Activated B cell treated with CpG ODN at 0.5 μM for 24 hours (primary cell): ENCODE results near the gene DUSP10. TPM values are rescaled to one million over a fixed set of nuclear protein-coding genes. Genes with fewer than 3 reads are reported as not detected.

Source experiments
- ATAC-seq: fragments of 200-7000 bp; cut with Tn5 transposase; one replicate; pipeline ENCODE4 v1.10.0; 2021; ENCODE audit warnings: low read depth, mild to moderate bottlenecking, moderate library complexity
- CTCF ChIA-PET: fragments of 350-600 bp; sonication (Branson Sonifier 250); formaldehyde crosslinking; loops from one replicate; lab custom pipeline; 2021; ENCODE audit warnings: antibody characterized with exemption; lab: Charles Lee
- POLR2A ChIA-PET: fragments of 350-600 bp; sonication (Branson Sonifier 250); formaldehyde crosslinking; loops from one replicate; lab custom pipeline; 2021; ENCODE audit warnings: antibody characterized with exemption; lab: Charles Lee
- DNase-seq: peaks from one replicate; pipeline ENCODE4 v3.0.0; 2022
- H3K27ac Mint-ChIP-seq: one replicate; pipeline ENCODE4 v1.8.0; 2020; ENCODE audit warnings: mixed read lengths
- H3K27me3 Mint-ChIP-seq: one replicate; pipeline ENCODE4 v1.8.0; 2021; ENCODE audit warnings: mixed read lengths
- H3K36me3 Mint-ChIP-seq: one replicate; pipeline ENCODE4 v1.8.0; 2021; ENCODE audit warnings: low read depth, mixed read lengths
- H3K4me1 Mint-ChIP-seq: one replicate; pipeline ENCODE4 v1.8.0; 2021; ENCODE audit warnings: mixed read lengths
- H3K4me3 Mint-ChIP-seq: one replicate; pipeline ENCODE4 v1.8.0; 2020; ENCODE audit warnings: mild to moderate bottlenecking, mixed read lengths
- H3K9me3 Mint-ChIP-seq: one replicate; pipeline ENCODE4 v1.8.0; 2020; ENCODE audit warnings: mixed read lengths
- CTCF ChIP-seq: fragments of 200-600 bp; IDR thresholded peaks from one replicate; pipeline ENCODE4 v1.8.0; 2022; ENCODE audit warnings: antibody characterized with exemption, mild to moderate bottlenecking
- intact Hi-C: fragments of 100-400 bp; cut with micrococcal nuclease; formaldehyde crosslinking; loops from one replicate; pipeline ENCODE4 v1.15.1; 2024
- total RNA-seq: library from RNA; stranded (reverse); gene quantifications from 2 replicates; pipeline ENCODE4 v1.2.3, GENCODE V29; 2022

The DUSP10 gene
- total RNA-seq, 1 donor from 2014 or later = 39.5 TPM

- Mint-ChIP-seq H3K4me1 (peaks cover 33% of the 10 kb centered on the region), H3K9me3 (no peaks in the 10 kb centered on the region), H3K36me3 (no peaks in the 10 kb centered on the region), H3K27me3 (no peaks in the 10 kb centered on the region), H3K4me3 (no peak overlapping the region), H3K27ac (no peak overlapping the region)
- intact Hi-C loops = no loop called here
- no peak for TF ChIP-seq CTCF
- ATAC-seq = no peak
- DNase-seq = no peak
- CTCF ChIA-PET = no interaction called here
- POLR2A ChIA-PET = interaction anchor here (1.6 to 8.7 kb wide), 2 partner anchors 13 to 30 kb away, joined by 5 to 229 read pairs; partner anchors contain the start of gene DUSP10
Observed at GRCh38 chr1:221772117-221772516, 30.2 kb upstream of the DUSP10 start.

DNA sequence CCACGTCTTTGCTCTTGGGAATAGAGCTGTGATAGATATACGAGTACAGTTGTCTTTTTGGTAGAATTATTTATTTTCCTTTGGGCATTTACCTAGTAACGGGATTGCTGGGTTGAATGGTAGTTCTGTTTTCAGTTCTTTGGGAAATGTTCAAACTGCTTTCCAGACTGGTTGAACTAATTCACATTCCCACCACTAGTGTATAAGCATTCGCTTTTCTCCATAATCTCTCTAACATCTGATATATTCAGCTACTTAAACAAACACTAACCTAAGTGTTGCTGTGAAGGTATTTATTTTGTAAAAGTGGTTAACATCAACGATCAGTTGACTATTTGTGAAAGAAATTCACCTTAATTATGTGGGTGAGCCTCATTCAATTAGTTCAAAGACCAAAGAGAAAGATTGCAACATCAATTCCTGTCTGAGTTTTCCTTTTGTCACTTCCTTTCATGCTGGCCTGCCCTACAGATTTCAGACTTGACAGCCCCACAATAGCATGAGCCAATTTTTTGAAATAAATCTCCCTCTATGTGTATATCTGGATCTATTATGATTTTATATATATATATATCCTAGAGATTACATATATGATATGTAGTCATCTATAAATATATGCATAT is 26.7 kb upstream of the DUSP10 start:
- CTCF ChIA-PET = no interaction called here
- ATAC-seq = no peak
- intact Hi-C loops = no loop called here
- POLR2A ChIA-PET = no interaction called here
- H3K36me3 Mint-ChIP-seq = no peaks in the 10 kb centered on the region
- no peak for DNase-seq
- no peak for TF ChIP-seq CTCF
- H3K27me3 Mint-ChIP-seq = no peaks in the 10 kb centered on the region
- H3K4me1 Mint-ChIP-seq = peaks cover 1% of the 10 kb centered on the region
- no peaks in the 10 kb centered on the region for H3K9me3 Mint-ChIP-seq
- no peak overlapping the region for H3K27ac Mint-ChIP-seq
- no peak overlapping the region for H3K4me3 Mint-ChIP-seq

DNA sequence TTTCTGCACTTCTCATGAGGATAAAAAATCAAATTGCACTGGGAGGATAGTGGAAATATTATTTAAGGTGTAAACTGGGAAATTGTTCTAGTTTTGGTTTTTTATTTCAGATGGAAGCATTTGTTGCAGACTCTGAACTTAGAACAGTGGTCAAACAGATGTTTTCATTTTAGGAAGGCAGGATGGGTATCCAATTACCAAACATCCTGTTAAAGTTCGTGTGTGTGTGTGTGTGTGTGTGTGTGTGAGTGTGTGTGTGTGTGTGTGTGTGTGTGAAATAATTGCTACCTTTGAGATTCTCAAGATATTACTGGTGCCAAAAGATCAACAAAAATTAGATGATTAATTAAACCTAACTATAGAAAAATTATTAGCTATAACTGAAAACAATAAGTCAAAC is 24.3 kb upstream of the DUSP10 start:
- ChIA-PET POLR2A (interaction anchor here (0.8 kb wide), 1 partner anchor 25 kb away, joined by 3 read pairs; no protein-coding TSS in a partner anchor), CTCF (no interaction called here)
- no peaks in the 10 kb centered on the region for H3K9me3 Mint-ChIP-seq
- no peak overlapping the region for H3K4me3 Mint-ChIP-seq
- H3K27me3 Mint-ChIP-seq = no peaks in the 10 kb centered on the region
- intact Hi-C loops = no loop called here
- no peaks in the 10 kb centered on the region for H3K36me3 Mint-ChIP-seq
- peaks cover 11% of the 10 kb centered on the region for H3K4me1 Mint-ChIP-seq
- no peak for TF ChIP-seq CTCF
- DNase-seq (no peak), ATAC-seq (no peak)
- H3K27ac Mint-ChIP-seq = no peak overlapping the region

- Mint-ChIP-seq H3K27ac (no peak overlapping the region), H3K9me3 (no peaks in the 10 kb centered on the region), H3K27me3 (no peaks in the 10 kb centered on the region), H3K4me1 (peaks cover 13% of the 10 kb centered on the region), H3K36me3 (no peaks in the 10 kb centered on the region), H3K4me3 (no peak overlapping the region)
- no peak for TF ChIP-seq CTCF
- ATAC-seq (no peak), DNase-seq (no peak)
- CTCF ChIA-PET = no interaction called here
- POLR2A ChIA-PET = no interaction called here
- intact Hi-C loops = no loop called here
Observed at GRCh38 chr1:221765527-221765926, 23.6 kb upstream of the DUSP10 start.

- Mint-ChIP-seq H3K4me1 (peaks cover 24% of the 10 kb centered on the region), H3K9me3 (no peaks in the 10 kb centered on the region), H3K27me3 (no peaks in the 10 kb centered on the region), H3K36me3 (no peaks in the 10 kb centered on the region), H3K27ac (no peak overlapping the region), H3K4me3 (no peak overlapping the region)
- ChIA-PET CTCF (no interaction called here), POLR2A (interaction anchor here (1.0 kb wide), 1 partner anchor 18 kb away, joined by 4 read pairs; no protein-coding TSS in a partner anchor)
- intact Hi-C loops = no loop called here
- no peak for ATAC-seq
- no peak for TF ChIP-seq CTCF
- DNase-seq = no peak
Observed at GRCh38 chr1:221762121-221762520, 20.2 kb upstream of the DUSP10 start.
